Hepatocyte (in vitro differentiated cells): ENCODE measurements around the gene GOLPH3L.
"Not testable (repeated sequence)": the region's sequence is repeated elsewhere in the genome, so short reads cannot be mapped to it uniquely, and the experiment has no call there.

Experiments
- CTCF ChIP-seq: fragments of 200-600 bp; sonication (generic); IDR thresholded peaks from 2 replicates; pipeline ENCODE4 v1.5.1; 2016; ENCODE audit warnings: antibody characterized with exemption, mild to moderate bottlenecking; ENCODE audit not compliant: poor library complexity
- EZH2phosphoT487 ChIP-seq: fragments of 200-600 bp; sonication (generic); IDR thresholded peaks from one replicate; pipeline ENCODE4 v1.6.1; 2018; ENCODE audit warnings: antibody characterized with exemption, mild to moderate bottlenecking, low read depth, moderate library complexity; ENCODE audit not compliant: unreplicated experiment, severe bottlenecking

- TF ChIP-seq CTCF, EZH2phosphoT487: not testable (repeated sequence)
Observed at GRCh38 chr1:150634839-150635622, 61.9 kb downstream of the GOLPH3L start.
